22Rv1 (cell line): ENCODE measurements around the gene MEIS3.

Experiments
- ZFX ChIP-seq: fragments of 450-650 bp; IDR thresholded peaks from 2 replicates; pipeline ENCODE4 v1.6.1; 2017; ENCODE audit warnings: antibody characterized with exemption, borderline replicate concordance
- TF ChIP-seq, protein P1 (sequence below): fragments of 450-650 bp; IDR thresholded peaks from 2 replicates; pipeline ENCODE4 v1.5.1; 2017; ENCODE audit warnings: mild to moderate bottlenecking

DNA sequence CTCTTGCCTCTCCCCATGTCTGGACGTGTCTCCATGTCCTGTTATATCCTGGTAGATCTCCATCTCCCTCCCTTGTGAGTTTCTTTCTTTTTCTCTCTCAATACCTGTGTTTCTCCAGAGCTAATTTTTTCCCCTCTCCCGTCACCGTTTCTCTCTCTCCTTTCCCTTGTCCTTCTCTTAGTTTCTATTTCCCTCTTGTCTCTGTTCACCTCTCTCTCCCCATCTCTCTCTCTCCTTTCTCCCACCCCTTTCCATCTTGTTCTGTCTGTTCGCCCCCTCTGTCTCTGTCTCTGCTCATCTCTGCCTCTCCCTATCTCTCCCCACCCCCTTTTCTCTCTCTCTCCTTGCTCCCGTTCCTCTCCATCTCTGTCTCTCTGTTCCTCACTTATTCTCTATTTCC, 39.3 kb upstream of the MEIS3 start:
- TF ChIP-seq, protein P1, sequence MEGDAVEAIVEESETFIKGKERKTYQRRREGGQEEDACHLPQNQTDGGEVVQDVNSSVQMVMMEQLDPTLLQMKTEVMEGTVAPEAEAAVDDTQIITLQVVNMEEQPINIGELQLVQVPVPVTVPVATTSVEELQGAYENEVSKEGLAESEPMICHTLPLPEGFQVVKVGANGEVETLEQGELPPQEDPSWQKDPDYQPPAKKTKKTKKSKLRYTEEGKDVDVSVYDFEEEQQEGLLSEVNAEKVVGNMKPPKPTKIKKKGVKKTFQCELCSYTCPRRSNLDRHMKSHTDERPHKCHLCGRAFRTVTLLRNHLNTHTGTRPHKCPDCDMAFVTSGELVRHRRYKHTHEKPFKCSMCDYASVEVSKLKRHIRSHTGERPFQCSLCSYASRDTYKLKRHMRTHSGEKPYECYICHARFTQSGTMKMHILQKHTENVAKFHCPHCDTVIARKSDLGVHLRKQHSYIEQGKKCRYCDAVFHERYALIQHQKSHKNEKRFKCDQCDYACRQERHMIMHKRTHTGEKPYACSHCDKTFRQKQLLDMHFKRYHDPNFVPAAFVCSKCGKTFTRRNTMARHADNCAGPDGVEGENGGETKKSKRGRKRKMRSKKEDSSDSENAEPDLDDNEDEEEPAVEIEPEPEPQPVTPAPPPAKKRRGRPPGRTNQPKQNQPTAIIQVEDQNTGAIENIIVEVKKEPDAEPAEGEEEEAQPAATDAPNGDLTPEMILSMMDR = no peak
- TF ChIP-seq ZFX = no peak
